Stimulated activated CD4-positive, alpha-beta T cell treated with anti-CD3 and anti-CD28 coated beads, TNF-alpha, amount 100 ng/mL, for 24 hours (primary cell): Measurements from ENCODE around the gene BAIAP2L1.

Experiments used
- DNase-seq, 3 experiments: peaks; one replicate each; pipeline ENCODE4 v3.0.0-alpha.2; 2020; ENCODE audit warnings: low read depth in 3 of 3

The BAIAP2L1 gene

DNA sequence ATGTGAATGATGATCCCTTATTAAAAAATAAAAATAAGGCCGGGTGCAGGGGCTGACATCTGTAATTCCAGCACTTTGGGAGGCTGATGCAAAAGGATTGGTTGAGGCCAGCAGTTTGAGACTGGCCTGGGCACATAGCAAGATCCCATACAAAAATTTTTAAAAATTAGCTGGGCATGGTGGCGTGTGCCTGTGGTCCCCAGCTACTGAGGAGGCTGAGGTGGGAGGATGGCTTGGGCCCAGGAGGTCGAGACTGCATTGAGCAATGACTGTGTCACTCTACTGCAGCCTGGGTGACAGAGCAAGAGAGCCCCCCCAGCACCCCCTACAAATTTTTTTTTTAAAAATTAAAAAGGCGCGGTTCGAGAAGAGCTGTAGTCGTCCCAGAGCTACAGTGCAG, 120.6 kb downstream of the BAIAP2L1 start:
- no peak for DNase-seq

DNA sequence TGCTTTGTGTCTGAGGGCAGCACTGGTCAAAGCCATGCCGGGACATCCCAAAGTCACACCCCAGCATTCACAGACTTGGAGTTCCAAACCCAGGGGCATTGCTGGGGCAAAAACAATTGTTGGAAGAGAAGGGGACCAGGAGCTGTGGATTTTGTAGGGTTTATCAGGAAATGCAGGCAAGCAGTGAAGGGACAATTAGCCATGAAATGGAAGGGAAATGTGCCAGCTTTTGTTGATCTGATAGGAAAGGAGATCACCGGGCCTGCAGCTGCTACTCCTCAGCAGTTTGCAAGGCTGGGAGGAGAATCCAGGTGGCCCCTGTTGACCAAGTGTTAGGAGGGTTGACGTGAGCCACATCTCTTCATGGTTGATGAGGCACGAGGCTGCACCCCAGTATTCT, 122.0 kb downstream of the BAIAP2L1 start:
- no peak for DNase-seq

DNA sequence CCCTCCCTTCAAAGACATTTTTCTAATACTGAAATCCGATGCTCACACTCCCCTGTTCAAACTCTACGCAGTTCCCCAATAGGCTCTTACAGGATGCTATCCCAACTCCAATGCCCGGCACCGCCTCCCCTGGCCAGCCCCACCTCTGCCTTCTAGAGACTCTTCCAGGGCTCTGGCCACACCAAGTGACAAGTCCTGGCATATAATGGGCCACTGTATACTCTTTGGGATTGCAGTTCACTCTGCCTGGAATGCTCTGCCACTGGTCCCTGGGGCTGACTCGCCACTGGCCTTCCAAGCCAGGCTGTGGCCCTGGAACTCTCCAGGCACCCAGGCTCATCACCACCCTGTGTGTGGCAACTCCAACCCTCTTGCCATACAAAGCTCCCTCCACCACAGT, 122.5 kb downstream of the BAIAP2L1 start:
- no peak for DNase-seq

DNA sequence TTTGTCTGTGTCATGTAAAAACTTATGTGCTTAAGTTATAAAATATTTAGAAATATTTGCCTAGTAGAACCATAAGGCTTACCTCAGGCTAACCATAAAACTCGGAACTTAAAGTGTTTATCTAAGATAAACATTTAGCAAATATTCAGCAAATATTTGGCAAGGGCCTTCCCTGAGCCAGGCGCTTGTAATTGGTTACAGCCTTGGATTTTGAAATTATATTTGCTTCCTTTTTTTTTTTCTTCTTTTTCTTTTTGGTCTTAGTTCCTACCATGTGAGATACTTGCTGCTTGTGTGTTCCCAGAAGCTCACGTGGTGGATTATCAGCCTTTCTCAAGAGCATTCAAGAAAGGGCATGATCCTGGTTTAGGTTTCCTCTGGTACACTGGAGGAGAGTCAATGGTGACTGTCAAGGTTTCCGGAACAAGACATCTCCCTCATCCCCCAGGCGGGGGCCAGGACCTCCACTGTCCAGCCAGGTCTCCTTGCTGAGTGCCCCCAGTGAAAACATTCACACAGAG, 124.6 kb downstream of the BAIAP2L1 start:
- DNase-seq, result no peak

GRCh38 chr7:98267303-98267702, 133.6 kb downstream of the BAIAP2L1 start:
- no peak for DNase-seq

DNA sequence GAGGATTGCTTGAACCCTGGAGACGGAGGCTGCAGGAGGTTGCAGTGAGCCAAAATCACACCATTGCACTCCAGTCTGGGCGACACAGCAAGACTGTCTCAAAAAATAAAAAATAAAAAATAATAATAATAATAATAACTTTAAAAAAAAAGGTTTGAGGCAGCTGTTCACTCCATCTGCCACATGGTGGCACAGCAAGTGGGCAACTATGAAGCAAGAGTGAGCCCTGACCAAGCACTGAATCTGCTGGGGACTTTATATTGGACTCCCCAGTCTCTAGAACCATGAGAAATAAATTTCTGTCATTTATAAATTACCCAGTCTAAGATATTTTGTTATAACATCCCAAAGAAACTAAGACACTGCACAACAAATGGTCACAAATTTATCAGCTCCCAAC, 134.1 kb downstream of the BAIAP2L1 start:
- no peak for DNase-seq

GRCh38 chr7:98265841-98266271, 135.0 kb downstream of the BAIAP2L1 start:
- no peak for DNase-seq

GRCh38 chr7:98257701-98258100, 143.2 kb downstream of the BAIAP2L1 start:
- DNase-seq, result no peak

DNA sequence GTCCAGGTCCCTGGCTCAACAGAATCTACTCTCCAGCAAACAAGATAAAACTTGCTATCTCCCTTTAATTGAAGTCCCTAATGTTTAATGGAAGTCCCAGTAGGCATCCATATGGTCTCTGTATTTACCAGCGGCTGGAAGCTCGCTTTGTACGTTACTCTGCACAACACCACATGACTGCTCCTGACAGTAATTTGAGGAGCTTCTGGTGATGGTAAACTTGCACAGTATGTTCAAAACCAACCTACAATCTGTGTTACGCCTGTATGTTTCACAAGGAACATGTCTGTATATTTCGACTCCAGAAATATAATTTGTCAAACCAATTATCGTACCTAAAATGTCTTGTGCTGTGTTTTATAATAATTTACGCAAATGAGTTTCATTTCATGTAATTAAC, 144.5 kb downstream of the BAIAP2L1 start:
- DNase-seq, result no peak

DNA sequence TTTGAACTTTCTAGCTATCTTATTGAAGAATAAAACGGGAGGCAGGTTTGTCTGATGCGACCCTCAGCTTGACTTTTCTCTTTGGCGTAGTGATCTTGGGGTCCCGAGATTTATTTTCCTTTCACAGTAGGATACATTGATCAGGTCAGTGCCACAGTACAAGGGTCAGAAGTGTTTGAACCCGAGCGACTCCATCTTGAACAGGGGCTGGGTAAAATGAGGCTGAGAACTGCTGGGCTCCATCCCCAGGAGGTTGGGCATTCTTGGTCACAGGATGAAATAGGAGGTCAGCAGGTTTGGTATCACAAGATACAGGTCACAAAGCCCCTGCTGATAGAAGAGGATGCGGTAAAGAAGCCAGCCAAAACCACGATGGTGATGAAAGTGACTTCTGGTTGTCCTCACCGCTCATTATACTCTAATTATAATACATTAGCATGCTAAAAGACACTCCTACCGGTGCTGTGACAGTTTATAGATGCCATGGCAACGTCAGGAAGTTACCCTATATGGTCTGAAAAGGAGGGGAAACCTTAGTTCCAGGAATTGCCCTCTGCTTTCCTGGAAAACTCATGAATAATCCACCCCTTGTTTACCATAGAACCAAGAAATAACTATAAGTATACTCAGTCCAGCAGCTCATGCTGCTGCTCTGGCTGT, 145.8 kb downstream of the BAIAP2L1 start:
- no peak for DNase-seq

DNA sequence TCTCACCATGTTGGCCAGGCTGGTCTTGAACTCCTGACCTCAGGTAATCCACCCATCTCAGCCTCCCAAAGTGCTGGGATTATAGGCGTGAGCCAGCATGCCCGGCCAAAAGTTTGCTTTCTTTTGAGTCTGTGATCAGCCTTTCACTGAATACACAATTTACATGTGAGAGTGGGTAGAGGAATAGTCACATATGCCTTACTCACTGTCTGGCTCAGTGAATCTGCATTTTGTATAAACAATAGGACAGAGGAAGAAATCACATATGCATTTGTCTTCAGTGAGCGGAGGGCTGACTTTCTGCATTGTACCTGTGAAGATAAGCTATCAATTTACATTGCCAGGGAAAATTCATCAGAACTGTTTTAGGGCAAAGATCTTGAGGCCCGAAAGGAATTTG, 146.4 kb downstream of the BAIAP2L1 start:
- no peak for DNase-seq

DNA sequence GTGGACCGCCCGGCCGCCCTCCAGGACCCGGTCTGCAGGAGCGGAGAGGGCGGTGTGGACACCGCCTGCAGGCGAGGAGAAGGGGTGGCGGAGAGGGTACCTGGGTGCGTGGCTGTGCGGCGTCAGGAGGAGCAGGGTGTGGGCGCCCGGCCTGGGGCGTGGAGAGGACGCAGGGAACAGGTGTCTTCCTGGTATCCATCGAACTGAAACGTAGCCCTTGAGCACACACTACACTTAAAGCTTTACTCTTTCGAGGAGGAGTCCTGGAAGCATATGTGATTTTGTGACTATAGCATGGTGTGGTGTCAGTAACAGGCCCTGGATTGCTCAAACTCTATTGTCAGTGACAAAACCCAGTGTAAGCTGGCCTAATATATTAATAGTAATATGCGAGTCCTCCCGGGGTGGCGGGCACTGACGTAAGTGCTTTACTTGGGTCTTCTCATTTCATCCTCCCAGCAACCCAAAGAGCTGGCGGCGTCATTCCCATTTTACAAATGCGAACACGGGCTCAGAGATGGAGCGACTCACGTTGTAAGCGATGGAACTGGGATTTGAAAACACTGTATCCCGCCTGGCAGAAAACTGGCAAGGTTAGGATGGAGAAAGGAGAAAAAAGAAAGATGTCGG, 148.3 kb downstream of the BAIAP2L1 start:
- no peak for DNase-seq

DNA sequence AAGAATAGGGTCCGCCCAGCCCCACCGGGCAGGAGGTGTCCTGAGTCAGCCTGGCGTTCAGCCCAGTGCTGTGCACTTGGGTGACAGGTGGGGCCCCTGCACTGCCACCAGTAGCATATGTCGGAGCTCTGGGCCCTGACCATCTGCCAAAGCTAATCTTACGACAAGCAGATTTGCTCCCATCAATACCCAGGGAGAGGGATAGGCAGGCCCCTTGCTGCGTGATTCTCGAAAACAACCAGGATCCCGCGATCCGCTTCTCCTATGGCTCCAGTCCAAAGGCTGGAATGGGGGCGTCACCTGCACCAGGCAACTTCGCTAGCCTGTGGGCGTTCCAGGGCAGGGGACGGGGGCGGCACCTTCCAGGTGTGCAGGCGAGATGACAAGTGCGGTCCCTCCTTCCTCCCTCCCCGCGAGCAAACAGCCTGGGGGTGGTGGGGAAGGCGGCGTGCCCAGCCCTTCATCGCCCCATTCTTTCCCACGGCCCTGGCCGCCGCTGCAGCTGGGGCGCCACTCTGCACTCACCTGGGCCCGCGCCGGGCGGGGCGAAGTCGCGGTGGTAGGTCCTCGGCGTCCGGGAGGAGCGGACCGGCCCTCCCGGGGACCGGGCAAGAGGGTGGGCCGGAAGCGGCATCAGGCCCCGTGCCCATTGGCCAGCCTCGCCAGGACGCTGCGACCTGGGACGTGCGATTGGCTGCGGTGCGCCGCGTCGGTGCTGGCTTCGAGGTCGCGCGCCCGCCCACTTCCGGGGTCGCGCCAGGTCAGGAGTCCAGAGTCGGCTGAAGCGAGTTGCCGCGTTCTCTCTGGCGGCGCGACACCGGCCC, 149.1 kb downstream of the BAIAP2L1 start, which contains the start of gene TECPR1:
Gene TECPR1 (minus strand): TSS at position 632 of the 824 bp plus-strand sequence. CDS start 6,086 bp downstream, outside the sequence.
- DNase-seq, result peak; percentile 65 to 88 (median 74)

GRCh38 chr7:98251231-98251600, 149.7 kb downstream of the BAIAP2L1 start:
- DNase-seq, result no peak

- DNase-seq, result peak in 1 of 3 experiments; percentile 25
Measured at GRCh38 chr7:98250789-98251188, 150.1 kb downstream of the BAIAP2L1 start.

DNA sequence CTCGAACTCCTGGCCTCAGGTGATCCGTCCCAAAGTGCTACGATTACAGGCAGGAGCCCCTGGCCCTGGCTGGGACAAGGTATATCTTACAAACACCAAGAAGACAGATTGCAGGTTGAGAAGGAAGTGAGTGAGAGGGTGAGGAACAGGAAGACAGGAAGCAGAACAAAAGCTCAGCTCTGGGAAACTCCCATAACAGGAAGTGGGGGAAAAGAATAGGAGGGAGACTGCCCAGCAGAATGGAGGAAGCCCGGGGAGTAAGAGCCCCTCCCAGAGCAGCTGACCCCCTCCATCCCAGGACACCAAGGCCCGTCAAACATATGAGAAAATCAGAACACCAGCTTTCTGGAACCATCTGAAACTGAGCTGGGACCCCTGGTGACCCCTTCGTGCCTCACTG, 151.8 kb downstream of the BAIAP2L1 start:
- DNase-seq, result no peak

- no peak for DNase-seq
Measured at GRCh38 chr7:98248156-98248555, 152.7 kb downstream of the BAIAP2L1 start.

DNA sequence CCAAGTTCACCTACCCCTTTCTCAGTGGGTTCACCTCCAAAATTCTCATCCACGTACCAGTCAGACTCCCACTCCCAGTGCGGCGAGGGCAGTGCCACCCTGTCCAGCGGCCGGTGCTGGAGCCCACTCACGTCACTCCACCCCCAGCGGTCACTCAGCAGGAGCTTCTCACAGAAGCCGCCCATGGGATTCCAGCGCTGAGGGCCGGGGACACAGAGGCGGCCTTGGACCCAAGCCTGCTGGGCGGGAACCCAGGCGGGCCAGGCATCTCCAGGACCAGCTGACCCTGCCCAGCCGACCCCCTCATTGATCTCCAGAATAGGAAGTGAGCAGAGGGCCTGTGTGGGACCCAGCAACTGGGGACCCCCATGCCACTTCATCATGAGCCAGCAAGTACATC, 156.0 kb downstream of the BAIAP2L1 start:
- DNase-seq, result no peak

- no peak for DNase-seq
Measured at GRCh38 chr7:98242934-98243333, 158.0 kb downstream of the BAIAP2L1 start.

DNA sequence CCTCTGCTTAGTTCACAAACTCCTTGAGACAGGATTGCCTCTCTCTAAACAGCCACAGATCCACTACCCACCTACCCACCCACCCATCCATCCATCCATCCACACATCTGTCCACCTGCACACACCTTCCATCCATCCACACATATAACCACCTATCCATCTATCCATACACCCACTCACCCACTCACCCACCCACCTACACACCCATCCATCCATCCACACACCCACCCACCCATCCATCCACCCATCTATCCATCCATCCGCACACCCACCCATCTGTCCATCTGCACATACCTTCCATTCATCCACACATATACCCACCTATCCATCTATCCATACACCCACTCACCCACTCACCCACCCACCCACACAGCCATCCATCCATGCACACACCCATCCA, 158.5 kb downstream of the BAIAP2L1 start:
- DNase-seq, result no peak

DNA sequence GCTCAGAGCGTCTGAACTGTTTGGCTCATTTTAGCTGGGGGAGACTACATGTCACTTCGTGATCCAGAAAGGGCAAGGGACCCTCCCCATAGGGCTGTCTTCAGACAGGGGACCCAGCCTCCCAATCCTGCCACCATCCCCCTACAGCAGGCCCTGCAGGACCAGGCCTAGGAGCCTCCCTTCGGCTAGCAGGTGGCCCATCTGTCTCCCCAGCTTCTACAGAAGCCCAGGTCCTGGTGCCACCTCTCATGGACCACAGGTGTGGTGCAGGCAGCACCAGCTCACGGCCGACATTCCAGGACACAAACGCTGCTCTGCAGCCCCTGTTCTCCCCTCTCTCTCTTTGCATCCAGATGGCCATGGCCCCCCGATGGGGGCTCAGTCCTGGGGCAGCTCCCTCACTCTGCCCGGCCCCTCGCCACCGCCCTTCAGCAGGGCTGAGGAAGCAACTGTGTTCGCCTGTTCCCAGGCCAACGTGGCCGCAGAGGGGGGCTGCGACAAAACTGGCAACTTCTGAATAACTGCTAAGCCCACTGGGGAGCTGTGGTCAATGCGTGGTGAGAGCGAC, 159.1 kb downstream of the BAIAP2L1 start:
- no peak for DNase-seq
